Neural progenitor cell (in vitro differentiated cells): ENCODE measurements around the gene TMEM208. TPM values are rescaled to one million over a fixed set of nuclear protein-coding genes. Genes with fewer than 3 reads are reported as not detected.

Source experiments
- DNase-seq: peaks from one replicate; pipeline ENCODE4 v3.0.0-alpha.2; 2016; ENCODE audit warnings: low spot score
- H2AFZ ChIP-seq: fragments of 200-600 bp; sonication (generic); replicated peaks from 2 replicates; pipeline ENCODE4 v1.6.1; 2016; ENCODE audit warnings: antibody characterized with exemption
- H3F3A ChIP-seq: fragments of 200-600 bp; sonication (generic); 2 replicates; pipeline ENCODE4 v1.6.1; 2016; ENCODE audit warnings: antibody characterized with exemption, low read depth
- H3K27ac ChIP-seq: fragments of 200-600 bp; sonication (generic); 2 replicates; pipeline ENCODE4 v1.5.1; 2016; ENCODE audit warnings: mild to moderate bottlenecking
- H3K27me3 ChIP-seq: fragments of 200-600 bp; sonication (generic); 2 replicates; pipeline ENCODE4 v1.6.1; 2016; ENCODE audit warnings: mild to moderate bottlenecking, moderate library complexity
- H3K36me3 ChIP-seq: fragments of 200-600 bp; sonication (generic); 2 replicates; pipeline ENCODE4 v1.5.1; 2016
- H3K4me1 ChIP-seq: fragments of 200-600 bp; sonication (generic); 2 replicates; pipeline ENCODE4 v1.6.1; 2016; ENCODE audit warnings: mixed run types
- H3K4me2 ChIP-seq: fragments of 200-600 bp; sonication (generic); 2 replicates; pipeline ENCODE4 v1.6.1; 2016
- H3K4me3 ChIP-seq: fragments of 200-600 bp; sonication (generic); 2 replicates; pipeline ENCODE4 v1.5.1; 2016
- H3K79me2 ChIP-seq: fragments of 200-600 bp; sonication (generic); 2 replicates; pipeline ENCODE4 v1.6.1; 2016; ENCODE audit warnings: low read depth
- H3K9ac ChIP-seq: fragments of 200-600 bp; sonication (generic); 2 replicates; pipeline ENCODE4 v1.6.1; 2016
- H3K9me3 ChIP-seq: fragments of 200-600 bp; sonication (generic); 2 replicates; pipeline ENCODE4 v1.5.1; 2016; ENCODE audit warnings: low read depth
- H4K20me1 ChIP-seq: fragments of 200-600 bp; sonication (generic); 2 replicates; pipeline ENCODE4 v1.6.1; 2016; ENCODE audit warnings: low read depth
- H3K27ac Mint-ChIP-seq: 3 replicates; pipeline ENCODE4 v1.8.0; 2021; ENCODE audit warnings: mixed read lengths
- H3K27me3 Mint-ChIP-seq: 2 replicates; pipeline ENCODE4 v1.8.0; 2022; ENCODE audit warnings: low read depth, mild to moderate bottlenecking, inconsistent platforms, moderate library complexity, mixed read lengths; ENCODE audit not compliant: insufficient read depth
- H3K36me3 Mint-ChIP-seq: 3 replicates; pipeline ENCODE4 v1.8.0; 2021; ENCODE audit warnings: mixed read lengths
- H3K4me1 Mint-ChIP-seq: 3 replicates; pipeline ENCODE4 v1.8.0; 2021; ENCODE audit warnings: mixed read lengths
- H3K4me3 Mint-ChIP-seq: 3 replicates; pipeline ENCODE4 v1.8.0; 2021; ENCODE audit warnings: mild to moderate bottlenecking, moderate library complexity, mixed read lengths
- H3K9me3 Mint-ChIP-seq: 3 replicates; pipeline ENCODE4 v1.8.0; 2020; ENCODE audit warnings: mixed read lengths
- CTCF ChIP-seq: fragments of 200-600 bp; sonication (generic); IDR thresholded peaks from 2 replicates; pipeline ENCODE4 v1.5.1; 2017; ENCODE audit warnings: antibody characterized with exemption, mild to moderate bottlenecking
- EZH2 ChIP-seq: fragments of 200-600 bp; sonication (generic); IDR thresholded peaks from 2 replicates; pipeline ENCODE4 v1.6.1; 2017; ENCODE audit warnings: antibody characterized with exemption, mild to moderate bottlenecking, moderate library complexity
- EZH2phosphoT487 ChIP-seq: fragments of 200-600 bp; sonication (generic); IDR thresholded peaks from 2 replicates; pipeline ENCODE4 v1.6.1; 2017; ENCODE audit warnings: antibody characterized with exemption
- total RNA-seq: library from RNA; depleted of rRNA; stranded (reverse); fragments of >200 nt; gene quantifications from 2 replicates; pipeline ENCODE4 v1.2.3, GENCODE V29; 2015; ENCODE audit warnings: low replicate concordance

Gene TMEM208
- total RNA-seq, 1 donor from 2014 or later: 39.4 TPM

GRCh38 chr16:67211674-67212073 is 15.3 kb upstream of the TMEM208 start:
- no peak for DNase-seq
- Mint-ChIP-seq H3K4me3 (no peak overlapping the region), H3K36me3 (peaks cover 3% of the 10 kb centered on the region)

GRCh38 chr16:67212766-67213165 is 14.2 kb upstream of the TMEM208 start:
- no peaks in the 10 kb centered on the region for H3K36me3 ChIP-seq
- peaks cover 3% of the 10 kb centered on the region for H3K36me3 Mint-ChIP-seq
- TF ChIP-seq EZH2 (no peak), CTCF (no peak), EZH2phosphoT487 (no peak)

More at GRCh38 chr16:67211674-67212073, 15.3 kb upstream of the TMEM208 start:
- no peaks in the 10 kb centered on the region for H3K9me3 Mint-ChIP-seq
- Histone ChIP-seq H3K9ac (no peak overlapping the region), H3K27ac (no peak overlapping the region), H3K36me3 (no peaks in the 10 kb centered on the region), H3K4me2 (no peak overlapping the region), H2AFZ (no peak overlapping the region), H3K27me3 (no peaks in the 10 kb centered on the region), H3K9me3 (no peaks in the 10 kb centered on the region), H4K20me1 (peaks cover 7% of the 10 kb centered on the region), H3K79me2 (no peaks in the 10 kb centered on the region), H3F3A (peaks cover 7% of the 10 kb centered on the region), H3K4me1 (peaks cover 9% of the 10 kb centered on the region), H3K4me3 (no peak overlapping the region)
- no peak overlapping the region for H3K27ac Mint-ChIP-seq
- peaks cover 8% of the 10 kb centered on the region for H3K27me3 Mint-ChIP-seq
- no peak for TF ChIP-seq EZH2
- TF ChIP-seq CTCF: no peak
- no peak for TF ChIP-seq EZH2phosphoT487
- H3K4me1 Mint-ChIP-seq: peaks cover 4% of the 10 kb centered on the region

GRCh38 chr16:67213197-67214019 is 13.5 kb upstream of the TMEM208 start:
- Histone ChIP-seq H4K20me1 (no peaks in the 10 kb centered on the region), H3K27me3 (no peaks in the 10 kb centered on the region), H3K27ac (no peak overlapping the region), H2AFZ (no peak overlapping the region), H3K4me3 (no peak overlapping the region), H3K36me3 (no peaks in the 10 kb centered on the region), H3K4me1 (no peaks in the 10 kb centered on the region), H3K79me2 (no peaks in the 10 kb centered on the region), H3K9me3 (no peaks in the 10 kb centered on the region), H3K4me2 (no peak overlapping the region), H3K9ac (no peak overlapping the region), H3F3A (no peaks in the 10 kb centered on the region)
- H3K4me1 Mint-ChIP-seq: no peaks in the 10 kb centered on the region
- no peak overlapping the region for H3K4me3 Mint-ChIP-seq
- no peak for TF ChIP-seq CTCF
- TF ChIP-seq EZH2phosphoT487: no peak
- TF ChIP-seq EZH2: no peak
- no peak overlapping the region for H3K27ac Mint-ChIP-seq
- peaks cover 3% of the 10 kb centered on the region for H3K36me3 Mint-ChIP-seq
- H3K27me3 Mint-ChIP-seq: peaks cover 7% of the 10 kb centered on the region
- no peak for DNase-seq
- no peaks in the 10 kb centered on the region for H3K9me3 Mint-ChIP-seq

More at GRCh38 chr16:67212766-67213165, 14.2 kb upstream of the TMEM208 start:
- Mint-ChIP-seq H3K9me3 (no peaks in the 10 kb centered on the region), H3K27ac (no peak overlapping the region), H3K27me3 (peaks cover 7% of the 10 kb centered on the region), H3K4me1 (no peaks in the 10 kb centered on the region), H3K4me3 (no peak overlapping the region)
- no peaks in the 10 kb centered on the region for H4K20me1 ChIP-seq
- H3K4me1 ChIP-seq: no peaks in the 10 kb centered on the region
- H3K27me3 ChIP-seq: no peaks in the 10 kb centered on the region
- DNase-seq: no peak
- H3F3A ChIP-seq: no peaks in the 10 kb centered on the region
- H3K9me3 ChIP-seq: no peaks in the 10 kb centered on the region
- H3K4me2 ChIP-seq: no peak overlapping the region
- H3K9ac ChIP-seq: no peak overlapping the region
- H3K4me3 ChIP-seq: no peak overlapping the region
- H2AFZ ChIP-seq: no peak overlapping the region
- no peaks in the 10 kb centered on the region for H3K79me2 ChIP-seq
- H3K27ac ChIP-seq: no peak overlapping the region
